D721Med (cell line): ENCODE data around the gene SAMHD1.
A peak's percentile ranks its signal among the peaks of the same experiment; 100 is the strongest.
"Not testable (repeated sequence)": the region's sequence is repeated elsewhere in the genome, so short reads cannot be mapped to it uniquely, and the experiment has no call there.

ENCODE experiments used
- DNase-seq: peaks from one replicate; pipeline ENCODE4 v3.0.0; 2011; ENCODE audit warnings: low spot score; ENCODE audit not compliant: insufficient read length
- FAIRE-seq: peaks from 2 replicates; lab custom pipeline; 2011; peaks lifted over from hg19 to GRCh38; lab: Jason Lieb, UNC
- CTCF ChIP-seq: IDR thresholded peaks from 2 replicates; pipeline ENCODE4 v1.5.1; 2012; ENCODE audit warnings: mild to moderate bottlenecking, control low read depth; ENCODE audit not compliant: insufficient read depth; ENCODE audit errors: missing control alignments

SAMHD1 gene

GRCh38 chr20:36924167-36925045 lies 27.1 kb downstream of the SAMHD1 start:
- no peak for DNase-seq
- no peak for FAIRE-seq
- TF ChIP-seq CTCF, result no peak

- DNase-seq (no peak), FAIRE-seq (no peak)
- no peak for TF ChIP-seq CTCF
These were observed 31.2 kb downstream of the SAMHD1 start for GRCh38 chr20:36920334-36920730.

GRCh38 chr20:36919715-36920333 lies 31.7 kb downstream of the SAMHD1 start:
- TF ChIP-seq CTCF, result peak; percentile 92
- FAIRE-seq (no peak), DNase-seq (peak; percentile 35)

GRCh38 chr20:36917943-36918342 lies 33.6 kb downstream of the SAMHD1 start:
- TF ChIP-seq CTCF, result no peak
- no peak for DNase-seq
- no peak for FAIRE-seq

- no peak for FAIRE-seq
- DNase-seq, result no peak
- TF ChIP-seq CTCF, result no peak
These were observed 34.3 kb downstream of the SAMHD1 start for GRCh38 chr20:36917240-36917639.

GRCh38 chr20:36916199-36916598 lies 35.3 kb downstream of the SAMHD1 start:
- DNase-seq (no peak), FAIRE-seq (no peak)
- TF ChIP-seq CTCF, result no peak

GRCh38 chr20:36908603-36909002 lies 42.9 kb downstream of the SAMHD1 start:
- no peak for DNase-seq
- no peak for TF ChIP-seq CTCF
- FAIRE-seq, result no peak

GRCh38 chr20:36906086-36906485 lies 45.4 kb downstream of the SAMHD1 start:
- DNase-seq, FAIRE-seq: not testable (repeated sequence)

- FAIRE-seq, DNase-seq: not testable (repeated sequence)
These were observed 45.9 kb downstream of the SAMHD1 start for GRCh38 chr20:36905566-36905965.
